Hepatocyte (in vitro differentiated cells): Measurements from ENCODE around the gene DIP2C.

Experiments used
- EZH2 ChIP-seq: fragments of 200-600 bp; sonication (generic); IDR thresholded peaks from 2 replicates; pipeline ENCODE4 v1.6.1; 2016; ENCODE audit warnings: antibody characterized with exemption, mild to moderate bottlenecking, borderline replicate concordance
- EZH2phosphoT487 ChIP-seq: fragments of 200-600 bp; sonication (generic); IDR thresholded peaks from one replicate; pipeline ENCODE4 v1.6.1; 2018; ENCODE audit warnings: antibody characterized with exemption, mild to moderate bottlenecking, low read depth, moderate library complexity; ENCODE audit not compliant: unreplicated experiment, severe bottlenecking
- TF ChIP-seq, protein P1 (sequence below): fragments of 200-600 bp; sonication (generic); IDR thresholded peaks from 2 replicates; pipeline ENCODE4 v1.5.1; 2016; ENCODE audit warnings: antibody characterized with exemption, mild to moderate bottlenecking; ENCODE audit not compliant: poor library complexity

DNA sequence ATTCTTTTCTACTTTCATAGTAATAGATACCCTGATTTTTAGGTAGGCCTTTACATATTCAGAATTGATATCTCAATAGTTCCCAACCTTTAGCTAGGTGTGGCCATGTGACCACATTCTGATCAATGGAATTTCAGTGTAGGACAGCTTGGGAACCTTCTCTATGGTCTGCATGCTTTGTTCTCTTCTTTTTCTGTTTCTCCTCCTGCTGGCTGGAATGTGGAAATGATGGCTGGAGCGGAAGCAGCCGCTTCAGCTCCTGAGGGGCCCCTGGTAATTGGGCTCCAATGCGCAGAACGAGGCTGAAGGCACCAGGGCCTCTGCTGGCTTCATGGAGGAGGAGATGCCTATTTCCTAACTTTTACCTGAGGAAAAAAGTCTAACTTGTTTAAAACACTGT is 401.7 kb downstream of the DIP2C start:
- TF ChIP-seq EZH2, result no peak
- no peak for TF ChIP-seq EZH2phosphoT487
- TF ChIP-seq, protein P1, sequence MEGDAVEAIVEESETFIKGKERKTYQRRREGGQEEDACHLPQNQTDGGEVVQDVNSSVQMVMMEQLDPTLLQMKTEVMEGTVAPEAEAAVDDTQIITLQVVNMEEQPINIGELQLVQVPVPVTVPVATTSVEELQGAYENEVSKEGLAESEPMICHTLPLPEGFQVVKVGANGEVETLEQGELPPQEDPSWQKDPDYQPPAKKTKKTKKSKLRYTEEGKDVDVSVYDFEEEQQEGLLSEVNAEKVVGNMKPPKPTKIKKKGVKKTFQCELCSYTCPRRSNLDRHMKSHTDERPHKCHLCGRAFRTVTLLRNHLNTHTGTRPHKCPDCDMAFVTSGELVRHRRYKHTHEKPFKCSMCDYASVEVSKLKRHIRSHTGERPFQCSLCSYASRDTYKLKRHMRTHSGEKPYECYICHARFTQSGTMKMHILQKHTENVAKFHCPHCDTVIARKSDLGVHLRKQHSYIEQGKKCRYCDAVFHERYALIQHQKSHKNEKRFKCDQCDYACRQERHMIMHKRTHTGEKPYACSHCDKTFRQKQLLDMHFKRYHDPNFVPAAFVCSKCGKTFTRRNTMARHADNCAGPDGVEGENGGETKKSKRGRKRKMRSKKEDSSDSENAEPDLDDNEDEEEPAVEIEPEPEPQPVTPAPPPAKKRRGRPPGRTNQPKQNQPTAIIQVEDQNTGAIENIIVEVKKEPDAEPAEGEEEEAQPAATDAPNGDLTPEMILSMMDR, result no peak
